HG02852 (cell line): Measurements from ENCODE around the gene MAMLD1.
A peak's percentile ranks its signal among the peaks of the same experiment; 100 is the strongest.

ENCODE experiments used
- ATAC-seq: cut with Tn5 transposase; IDR thresholded peaks from one replicate; pipeline ENCODE4 v1.9.1; 2021; ENCODE audit warnings: mild to moderate bottlenecking, moderate library complexity; ENCODE audit not compliant: unreplicated experiment

MAMLD1 gene

DNA sequence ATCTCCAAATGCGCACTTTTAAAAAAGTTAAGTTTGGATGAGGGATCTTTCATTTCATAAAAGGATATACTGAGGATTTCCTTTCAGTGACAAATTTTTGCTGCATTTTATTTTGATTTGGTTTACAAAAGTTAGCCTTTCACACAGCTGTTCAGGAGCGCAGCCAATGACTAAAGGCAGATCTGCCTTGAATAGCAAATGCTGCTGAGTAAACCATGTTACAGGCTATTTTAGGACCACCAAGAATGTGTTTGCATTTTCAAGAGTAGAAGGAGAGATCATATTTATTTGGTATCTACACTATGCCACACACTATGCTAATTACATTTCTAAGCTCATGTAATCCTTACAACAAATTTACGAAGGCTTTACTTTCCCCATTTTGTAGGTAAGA, 92.1 kb downstream of the MAMLD1 start:
- no peak for ATAC-seq

DNA sequence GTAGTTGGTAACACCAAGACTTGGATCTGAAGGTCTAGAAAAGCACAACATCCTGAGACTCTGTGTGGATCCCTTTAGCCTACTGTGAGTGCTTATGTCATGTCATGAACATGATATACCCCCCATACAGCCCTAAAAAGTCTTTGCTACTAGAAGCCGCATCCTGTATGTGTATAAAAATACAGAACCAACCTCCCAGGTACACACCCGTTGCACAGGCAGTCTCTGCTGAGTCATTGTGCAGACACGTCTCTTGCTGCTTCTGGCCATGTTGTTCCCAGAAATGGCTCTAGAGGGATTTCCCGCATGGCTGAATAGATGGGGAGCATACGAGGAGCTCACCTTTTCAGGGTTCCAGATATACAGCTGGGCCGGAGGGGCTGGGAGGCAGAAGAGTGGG, 93.3 kb downstream of the MAMLD1 start:
- no peak for ATAC-seq

DNA sequence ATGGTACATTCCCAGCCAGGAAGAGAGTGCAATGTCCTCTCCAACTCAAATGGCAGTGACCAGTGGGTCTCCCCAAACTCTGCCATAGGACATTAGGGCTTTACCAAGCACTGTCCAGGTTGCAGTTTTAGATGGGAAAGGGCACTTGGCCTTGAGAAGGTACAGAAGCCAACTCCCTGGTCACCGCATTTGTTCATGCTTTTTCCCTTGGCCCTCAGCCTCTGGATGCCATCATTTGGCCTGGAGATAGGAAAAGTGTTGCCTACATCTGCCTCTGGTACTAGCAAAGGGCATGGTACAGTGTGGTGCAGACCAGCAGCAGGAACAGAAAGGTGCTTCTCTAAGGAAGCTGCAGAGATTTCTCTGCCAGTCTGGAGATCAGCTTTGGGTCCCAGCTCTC, 93.8 kb downstream of the MAMLD1 start:
- ATAC-seq: no peak

DNA sequence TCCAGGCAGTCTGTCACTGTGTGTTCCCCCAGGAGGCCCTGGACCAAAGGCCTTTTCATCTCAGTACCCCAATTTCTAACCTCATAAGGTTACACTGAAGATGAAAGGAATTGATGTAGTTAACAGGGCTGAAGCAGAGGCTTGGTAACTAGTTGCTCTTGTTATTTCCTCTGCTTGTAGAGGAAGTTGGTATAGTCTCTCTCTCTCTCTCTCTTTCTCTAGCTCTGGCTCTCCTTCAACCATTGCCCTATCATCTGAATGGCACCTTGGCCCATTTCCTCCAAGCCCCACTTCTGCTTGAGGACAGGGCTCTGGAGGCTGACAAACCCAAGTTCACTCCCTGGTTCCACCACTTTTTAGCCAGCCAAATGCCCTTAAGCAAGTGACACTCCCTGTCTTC, 96.1 kb downstream of the MAMLD1 start:
- ATAC-seq: no peak

DNA sequence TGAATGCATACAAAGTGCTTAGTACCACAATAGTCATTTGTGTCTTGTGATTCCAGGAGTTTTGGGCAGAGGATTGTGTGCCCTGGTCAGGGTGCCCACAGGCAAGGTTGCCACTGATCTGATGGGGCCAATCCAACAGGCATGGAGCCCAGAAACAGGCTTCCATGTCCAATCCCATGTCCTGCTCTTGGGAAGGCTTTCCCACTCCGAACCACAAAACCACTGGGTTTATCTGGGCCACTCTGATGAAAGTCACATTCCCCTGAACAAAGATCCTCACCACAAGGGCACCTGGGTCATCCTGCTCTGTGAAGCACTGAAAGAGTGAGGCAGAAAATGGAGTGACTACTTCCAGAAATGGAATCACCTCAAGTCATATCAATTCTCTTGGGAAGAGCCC, 96.9 kb downstream of the MAMLD1 start:
- ATAC-seq: no peak

DNA sequence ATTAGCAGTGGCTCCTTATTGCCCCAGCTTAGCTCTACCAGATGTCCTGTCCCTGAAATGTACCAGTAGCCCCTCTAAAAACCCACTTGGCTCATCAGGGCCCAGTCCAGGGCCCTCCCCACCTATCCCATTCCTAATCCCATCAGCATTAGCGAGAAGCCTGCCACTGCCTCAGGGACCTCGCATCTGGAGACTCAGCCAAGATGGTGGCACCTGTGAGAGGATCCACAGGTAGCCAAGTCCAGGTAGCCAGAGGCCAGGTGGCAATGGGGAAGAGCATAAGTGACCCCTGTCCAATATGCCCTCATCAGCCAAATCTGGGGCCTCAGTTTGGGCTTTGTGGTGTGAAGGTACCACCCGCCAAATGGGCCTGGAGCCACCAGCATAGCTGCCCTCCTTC, 97.7 kb downstream of the MAMLD1 start:
- ATAC-seq: no peak

DNA sequence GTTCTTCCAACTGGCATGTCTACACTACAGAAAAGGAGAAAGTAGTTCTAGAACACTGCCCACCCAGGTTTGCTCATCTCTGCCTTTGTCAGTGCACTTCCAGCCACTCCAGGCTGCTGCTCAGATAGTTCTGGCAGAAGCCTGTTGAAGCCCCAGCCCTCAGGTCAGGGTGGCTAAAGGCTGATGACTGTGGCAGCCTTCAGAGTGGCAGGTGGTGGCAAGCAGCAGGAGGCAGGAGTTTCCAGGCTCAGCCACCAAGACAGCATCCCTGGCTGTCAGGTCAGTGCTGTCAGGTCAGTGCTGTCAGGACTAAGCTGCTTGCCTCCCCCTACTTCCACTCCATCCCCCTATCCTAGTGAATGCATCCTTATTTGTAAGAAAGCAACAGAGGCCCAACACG, 100.4 kb downstream of the MAMLD1 start:
- ATAC-seq: no peak

DNA sequence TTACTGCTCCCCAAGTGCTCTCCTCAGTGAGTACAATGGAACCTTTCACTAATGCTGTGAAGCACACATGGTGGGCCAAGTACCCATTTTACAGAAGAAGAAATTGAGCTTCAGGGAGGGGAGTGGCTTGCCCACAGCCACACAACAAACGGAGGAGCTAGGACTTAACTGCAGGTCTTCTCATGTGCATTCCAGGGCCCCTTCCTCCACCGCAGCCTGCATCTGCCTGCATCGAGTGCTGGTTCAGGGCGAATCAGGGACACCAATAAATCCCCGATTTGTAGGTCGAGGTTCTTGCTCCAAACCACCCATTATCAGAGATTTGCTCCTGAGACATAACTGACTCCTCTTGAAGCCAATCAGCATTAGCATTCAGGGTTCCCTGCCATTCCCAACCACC, 100.9 kb downstream of the MAMLD1 start:
- no peak for ATAC-seq

DNA sequence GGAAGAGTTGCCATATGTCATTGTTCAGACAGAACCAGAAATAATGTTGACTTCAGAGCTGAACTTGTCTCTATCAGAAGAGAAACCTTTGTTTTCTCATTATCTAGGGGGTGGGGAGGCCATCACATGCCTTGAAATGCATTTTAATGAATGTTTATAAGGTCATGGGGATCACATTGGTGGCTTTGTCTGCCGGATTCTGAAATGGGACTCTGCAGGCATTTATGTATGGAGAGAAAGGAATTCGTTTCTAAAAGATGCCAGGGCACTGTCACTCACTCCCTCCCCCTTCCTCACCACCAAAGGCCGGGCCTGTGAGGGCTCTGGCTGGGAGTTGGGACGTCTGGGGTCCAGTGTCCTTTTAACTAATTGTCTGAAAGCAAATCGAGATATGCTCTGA, 102.2 kb downstream of the MAMLD1 start:
- ATAC-seq: no peak

DNA sequence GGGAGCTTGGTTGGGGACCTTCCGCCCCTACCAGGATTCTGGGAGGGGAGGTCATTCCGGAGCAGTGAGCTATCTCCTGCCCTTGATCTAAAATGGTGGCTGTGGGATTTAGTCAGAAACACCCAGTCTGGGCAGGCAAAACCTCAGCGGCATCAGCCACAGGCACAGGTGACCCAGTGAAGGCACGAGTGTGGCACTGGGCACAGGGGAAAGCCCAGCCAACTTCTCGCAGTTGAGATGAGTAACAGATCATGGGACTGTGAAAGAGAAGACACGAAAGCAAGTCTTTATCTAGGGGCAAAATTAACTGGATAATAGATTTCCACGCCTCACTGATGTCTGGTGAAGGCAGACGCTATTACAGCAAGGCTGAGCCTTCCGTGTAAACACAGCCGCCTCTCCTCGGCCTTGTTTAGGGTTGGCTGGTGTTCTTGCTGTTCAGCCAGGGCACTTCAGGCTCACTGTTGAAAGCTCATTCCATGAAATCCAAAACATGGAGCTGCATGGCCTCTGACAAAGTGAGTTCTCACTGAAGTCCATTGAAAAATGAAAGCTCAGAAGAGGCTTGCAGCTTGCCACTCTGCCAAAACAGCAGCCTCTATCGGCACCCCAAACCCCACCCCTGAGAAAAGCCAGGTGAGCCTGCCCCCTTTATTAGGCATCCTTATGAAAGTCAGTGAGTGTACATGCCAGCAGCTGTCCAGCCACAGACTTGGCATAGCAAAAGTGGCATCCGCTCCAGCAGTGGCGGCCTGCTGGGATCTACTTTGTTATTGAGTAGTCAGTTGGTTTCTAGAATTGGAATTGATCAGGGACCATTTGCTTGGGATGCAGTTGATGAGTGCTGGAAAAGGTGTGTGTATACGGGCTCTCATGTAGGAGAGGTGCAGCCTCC, 103.0 kb downstream of the MAMLD1 start:
- ATAC-seq: no peak

DNA sequence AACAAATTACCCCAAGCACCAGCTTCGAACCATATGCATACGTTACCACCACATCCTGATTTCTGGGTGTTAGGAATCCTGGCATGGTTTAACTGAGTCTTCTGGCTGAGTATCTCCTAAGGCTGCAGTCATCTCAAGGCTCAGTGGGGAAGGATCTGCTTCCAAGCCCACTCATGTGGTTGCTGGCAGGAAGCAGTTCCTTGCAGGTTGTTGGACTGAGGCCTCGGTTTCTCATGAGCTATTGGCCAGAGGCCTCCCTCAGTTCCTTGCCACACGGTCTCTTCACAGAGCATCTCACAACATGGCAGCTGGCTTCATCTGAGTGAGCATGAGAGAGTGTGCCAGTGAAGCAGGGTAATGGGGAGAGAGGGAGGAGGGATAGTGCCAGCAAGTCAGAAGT, 109.2 kb downstream of the MAMLD1 start:
- no peak for ATAC-seq

DNA sequence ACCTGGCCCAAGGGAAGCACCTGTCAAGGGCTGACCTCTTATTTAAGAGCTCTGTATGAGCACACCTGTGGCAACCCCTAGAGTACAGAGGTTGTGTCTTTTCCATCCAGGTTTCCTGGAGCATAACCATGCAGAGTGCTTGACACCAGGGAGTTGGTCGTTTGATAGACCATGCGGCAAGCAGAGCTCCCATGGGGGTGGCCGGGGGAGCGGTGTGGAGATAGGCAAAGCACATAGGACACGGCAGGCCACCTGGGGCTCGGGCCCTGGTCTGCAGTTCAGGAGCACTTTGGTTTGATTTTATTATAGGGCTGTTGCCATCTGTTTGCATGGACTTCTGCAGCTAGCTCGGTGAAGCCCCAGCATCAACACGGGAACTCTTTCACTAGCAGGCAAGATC, 110.3 kb downstream of the MAMLD1 start:
- ATAC-seq: no peak

DNA sequence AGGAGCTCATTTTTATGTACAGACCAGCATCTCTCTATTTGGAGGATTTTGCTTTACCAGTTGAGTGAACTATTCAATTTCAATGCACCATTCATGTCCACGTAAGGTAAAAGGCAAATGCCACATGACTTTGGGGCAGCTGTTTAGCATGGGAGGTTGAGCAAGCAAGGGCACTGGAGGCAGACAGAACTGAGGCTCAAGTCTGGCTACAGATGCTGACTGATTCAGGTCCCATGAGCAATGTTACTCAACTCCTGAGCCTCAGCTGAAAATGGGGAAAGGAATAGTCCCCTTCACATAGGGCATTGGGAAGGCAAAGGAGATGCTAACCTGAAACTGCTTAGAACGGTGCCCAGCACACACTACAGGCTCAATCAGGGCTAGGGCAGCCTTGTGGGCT, 112.3 kb downstream of the MAMLD1 start:
- ATAC-seq: no peak

DNA sequence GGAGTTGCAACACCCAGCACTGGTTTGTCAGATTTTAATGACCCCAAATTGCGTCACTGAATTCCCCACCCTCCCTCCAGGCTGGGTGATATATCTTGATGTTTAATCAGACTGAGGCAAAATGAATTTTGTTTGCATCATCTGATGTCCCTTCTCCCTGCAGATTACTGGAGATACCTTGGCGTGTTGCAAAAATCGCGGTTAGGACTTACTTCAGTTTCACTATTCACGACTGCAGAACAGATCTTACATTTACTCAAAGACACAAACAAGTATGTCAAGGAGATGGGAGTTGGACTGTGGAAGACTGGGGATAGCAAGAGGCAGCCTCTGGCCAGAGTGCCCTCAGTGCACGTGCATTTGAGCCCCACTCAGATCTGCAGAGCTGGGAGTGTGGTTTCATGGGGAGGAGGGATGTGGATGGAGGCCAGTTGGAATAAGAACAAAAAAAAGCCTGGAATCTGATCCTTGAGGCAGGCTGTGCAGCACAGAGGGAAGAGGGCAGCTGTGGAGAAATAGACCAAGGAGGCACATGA, 113.1 kb downstream of the MAMLD1 start:
- ATAC-seq: no peak

DNA sequence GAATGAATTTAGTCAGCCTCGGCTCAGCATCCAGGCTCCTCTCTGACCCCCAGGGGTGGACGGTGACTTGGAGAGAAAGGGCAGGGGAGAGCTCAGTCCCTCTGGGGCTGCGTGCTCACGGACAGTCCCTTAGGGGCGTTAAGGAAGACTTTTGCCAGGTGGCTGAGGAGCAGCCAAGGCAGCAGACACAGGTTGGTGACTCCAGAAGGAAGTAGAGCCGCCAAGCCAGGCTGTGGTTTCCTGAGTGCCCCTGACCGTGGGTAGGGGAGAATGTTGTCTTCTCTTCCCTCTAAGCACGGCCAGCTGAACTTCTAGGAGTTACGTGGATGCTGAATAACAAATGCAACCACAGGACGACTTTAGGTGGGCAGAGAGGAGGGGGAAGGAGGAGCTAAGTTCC, 114.3 kb downstream of the MAMLD1 start:
- ATAC-seq: no peak

DNA sequence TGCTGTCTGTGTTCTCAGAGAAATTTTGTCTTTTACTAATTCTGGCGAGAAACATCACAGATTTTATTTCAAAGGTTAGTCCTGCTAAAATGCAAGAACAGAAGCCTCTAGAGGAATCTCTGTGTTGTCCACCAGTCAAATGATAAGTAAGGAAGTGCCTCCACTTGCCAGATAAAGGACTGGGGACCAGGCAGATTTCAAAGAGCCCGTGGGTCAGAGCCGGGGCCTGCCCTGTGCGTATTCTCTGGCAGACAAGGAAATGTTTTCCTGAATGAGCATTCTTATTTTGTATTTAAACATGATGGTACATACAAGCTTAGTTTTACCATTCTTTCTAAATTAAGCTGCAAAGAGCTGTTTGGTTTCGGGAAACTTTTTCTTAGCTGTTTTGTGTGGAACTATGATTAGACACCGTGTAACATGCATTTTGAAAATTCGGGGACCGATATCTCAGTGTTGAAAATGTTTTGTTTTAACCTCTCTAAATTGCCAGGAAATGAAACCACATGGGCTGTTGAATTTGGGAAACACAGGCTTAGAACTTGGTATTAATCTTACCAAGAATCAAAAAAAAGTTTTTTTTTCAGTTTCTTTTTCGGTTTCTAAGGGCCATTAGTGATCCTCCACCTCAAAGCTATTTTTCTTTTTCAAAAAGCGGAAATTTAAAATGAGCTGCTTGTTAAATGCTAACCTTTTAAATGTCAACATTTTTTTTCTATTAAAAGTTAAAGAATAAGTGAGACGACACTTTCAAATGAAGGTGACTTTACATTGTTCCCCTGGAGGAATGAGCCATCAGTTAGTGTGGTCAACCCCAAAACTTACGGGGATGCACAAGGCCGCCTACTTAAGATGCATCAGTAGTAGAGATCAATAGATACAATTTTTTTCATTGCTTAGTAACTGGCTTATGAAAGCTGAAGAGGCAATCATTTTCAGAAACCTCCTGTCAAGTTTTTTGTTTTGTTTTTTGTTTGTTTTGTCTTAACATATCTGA, 115.7 kb downstream of the MAMLD1 start:
- ATAC-seq: peak; percentile 53

DNA sequence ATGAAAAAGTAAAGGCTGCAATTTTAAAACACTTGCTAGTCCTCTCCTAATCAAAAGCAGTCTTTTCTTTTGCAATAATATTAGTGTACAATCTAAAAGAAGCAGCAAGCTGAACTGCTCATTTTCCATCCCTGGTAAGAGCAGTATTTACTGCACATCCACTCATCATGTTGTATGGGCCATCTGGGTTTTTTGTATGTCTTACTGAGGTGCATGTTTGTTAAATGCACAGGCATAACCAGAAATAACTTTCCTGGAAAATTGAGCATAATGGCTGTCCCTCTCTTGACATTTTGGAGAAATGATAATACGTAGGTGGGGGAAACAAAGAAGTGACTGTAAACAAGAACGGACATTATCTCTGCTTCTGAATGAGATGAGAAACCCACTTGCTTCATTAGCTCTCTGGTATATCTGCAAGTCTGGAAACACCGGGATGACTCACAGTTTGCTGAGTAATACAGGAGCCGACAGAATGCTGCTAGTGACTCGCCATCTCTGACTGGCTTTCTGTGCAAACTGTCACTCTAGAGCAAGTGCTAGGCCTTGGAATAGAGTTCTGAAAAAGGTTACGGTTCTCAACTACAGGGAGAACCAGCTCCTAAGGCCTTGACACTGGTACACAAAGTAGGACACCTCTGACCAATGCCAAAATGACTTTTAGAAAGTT, 119.6 kb downstream of the MAMLD1 start:
- peak; percentile 69 for ATAC-seq

DNA sequence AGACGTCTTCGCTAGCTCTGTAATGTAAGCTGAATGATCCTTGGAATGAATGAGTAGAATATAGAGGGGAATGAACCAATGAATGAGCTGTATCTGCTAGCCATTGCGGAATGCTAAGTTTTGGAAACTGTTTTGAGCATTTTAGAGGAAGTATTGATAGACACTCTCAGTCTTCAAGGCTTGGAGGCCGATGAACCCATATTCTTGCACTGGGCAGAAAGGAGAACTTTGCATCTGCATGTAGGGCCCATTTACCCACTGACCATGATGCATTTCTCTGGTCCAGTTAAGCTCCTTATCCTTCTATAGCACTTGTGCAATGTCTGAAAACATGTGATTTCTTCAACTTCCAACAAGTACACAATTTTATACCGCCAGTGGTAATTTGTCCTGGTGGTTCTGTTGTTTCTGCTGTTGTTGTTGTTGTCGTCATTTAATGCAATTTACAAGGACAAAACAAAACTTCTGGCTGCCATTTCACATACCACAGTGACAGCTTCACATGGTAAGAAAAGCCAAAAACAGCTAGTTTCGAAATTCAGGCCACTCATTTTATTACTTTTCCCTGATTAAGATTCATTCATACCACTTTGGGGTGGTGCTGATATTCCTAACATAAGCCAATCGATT, 120.4 kb downstream of the MAMLD1 start:
- ATAC-seq: no peak

DNA sequence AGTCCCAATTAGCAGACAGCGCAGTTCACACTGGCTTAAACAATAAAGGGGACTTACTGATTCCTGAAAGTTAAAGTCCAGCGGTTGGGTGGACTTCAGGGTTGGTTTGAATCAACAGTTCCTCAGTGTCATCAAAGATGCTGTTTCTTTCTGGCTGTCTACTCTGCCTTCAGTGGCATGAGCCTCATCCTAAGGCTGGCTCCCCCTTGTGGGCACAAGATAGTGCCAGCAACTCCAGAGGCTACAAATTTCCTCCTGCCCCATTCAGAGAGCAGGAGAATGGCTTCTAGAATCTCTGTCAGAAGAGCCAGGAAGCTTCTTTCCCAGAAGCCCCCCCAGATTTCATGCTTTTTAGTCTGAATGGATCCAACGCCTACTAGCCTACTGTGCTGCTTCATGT, 122.9 kb downstream of the MAMLD1 start:
- ATAC-seq: no peak

DNA sequence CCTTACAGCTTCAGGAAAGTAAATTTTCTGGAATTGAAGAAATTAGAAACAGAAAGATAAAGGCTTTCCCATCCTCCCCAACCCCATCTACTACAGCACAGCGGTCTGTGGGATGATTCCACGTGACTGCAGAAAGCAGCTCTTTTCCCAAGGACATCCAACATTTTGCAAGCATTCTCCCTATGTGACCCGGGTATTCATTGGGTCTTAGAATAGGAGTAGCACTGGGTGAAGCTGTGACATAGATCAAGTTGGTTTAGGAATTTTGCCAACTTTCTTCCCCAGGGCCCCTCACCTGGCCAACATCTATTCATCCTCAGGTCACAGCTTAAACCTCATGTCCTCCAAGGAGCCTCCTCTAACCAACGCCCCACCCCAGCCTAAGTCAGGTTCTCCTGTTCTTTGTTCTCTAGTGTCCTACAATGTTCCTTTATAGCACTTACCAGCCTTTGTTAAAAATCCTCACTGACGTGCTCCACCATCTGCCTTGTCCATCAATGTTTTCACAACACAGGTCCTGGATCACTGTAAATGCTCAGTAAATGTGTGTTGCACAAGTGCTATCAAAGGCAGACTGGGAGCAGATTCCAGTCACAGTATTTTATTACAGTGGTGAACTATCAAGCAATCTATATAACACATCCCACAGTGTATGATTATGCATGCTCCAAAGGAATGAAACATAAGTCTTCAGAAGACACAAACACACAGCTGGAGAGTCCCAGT, 124.4 kb downstream of the MAMLD1 start:
- no peak for ATAC-seq
